ENCODE results near the gene TNFRSF6B.

GRCh38 chr20:63693733-63694583, 2.5 kb upstream of the TNFRSF6B start:
- TF ChIP-seq BHLHE40 (IDR thresholded peaks at IDR 0.05; ENCODE audit: borderline replicate concordance), result no peak
- TF ChIP-seq NFRKB (IDR thresholded peaks at IDR 0.05), result no peak

All from HEK293T (cell line).